SKM-1 (cell line): ENCODE measurements around the gene MYRFL.
"Not testable (repeated sequence)": the region's sequence is repeated elsewhere in the genome, so short reads cannot be mapped to it uniquely, and the experiment has no call there.

ENCODE experiments used
- DNase-seq: peaks from one replicate; lab custom pipeline; 2025; ENCODE audit not compliant: unreplicated experiment; lab: John Stamatoyannopoulos, UW

Gene MYRFL

DNA sequence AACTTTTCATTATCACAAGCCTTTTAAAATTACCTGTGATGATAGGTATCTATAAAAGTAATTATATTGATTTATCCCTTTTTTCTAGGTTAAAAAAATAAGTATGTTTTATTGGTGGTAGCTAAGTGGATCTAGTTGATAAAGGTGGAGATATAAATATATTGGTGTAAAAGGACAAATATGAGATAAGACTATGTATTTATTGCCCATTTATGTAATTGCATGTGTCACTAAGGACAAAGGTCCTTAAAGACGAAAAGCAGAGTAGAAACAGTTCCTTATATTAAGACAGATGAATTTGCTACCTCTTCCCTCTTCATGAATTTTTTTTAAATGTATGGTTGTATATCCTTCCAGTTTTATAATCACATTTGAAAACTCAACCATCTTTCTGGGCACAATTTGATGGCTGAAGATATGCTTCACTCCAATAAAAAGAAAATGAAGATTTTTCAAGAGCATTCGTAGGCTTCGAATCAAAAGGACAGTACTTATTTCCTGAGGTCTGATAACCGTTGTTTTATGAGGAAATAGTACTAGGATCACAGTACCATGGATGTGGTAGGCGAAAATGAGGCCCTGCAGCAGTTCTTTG is at the start of gene MYRFL:
TSS of gene MYRFL (plus strand) at position 262 of the 595 bp plus-strand sequence. CDS start at position 553, 291 bp downstream.
- DNase-seq: no peak

DNA sequence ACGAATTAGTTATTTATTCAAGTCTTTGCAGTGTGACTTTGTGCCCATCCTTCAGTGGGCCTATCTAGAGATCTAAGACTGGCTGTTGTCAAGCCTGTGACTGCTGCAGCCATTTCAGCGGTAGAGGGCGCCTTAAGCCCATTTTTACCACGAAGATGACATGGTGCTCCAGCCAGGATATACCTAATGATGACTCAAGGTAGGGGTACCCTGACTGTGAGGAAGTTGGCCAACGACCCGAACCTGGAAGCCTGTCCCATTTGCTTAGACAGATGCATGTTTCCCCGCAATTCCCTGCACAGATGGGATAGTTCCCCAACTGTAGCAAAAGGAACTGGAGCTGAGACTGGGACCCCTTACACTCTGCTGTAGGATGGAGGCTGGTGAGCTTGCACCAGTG is 45.1 kb upstream of the MYRFL start:
- DNase-seq: no peak

DNA sequence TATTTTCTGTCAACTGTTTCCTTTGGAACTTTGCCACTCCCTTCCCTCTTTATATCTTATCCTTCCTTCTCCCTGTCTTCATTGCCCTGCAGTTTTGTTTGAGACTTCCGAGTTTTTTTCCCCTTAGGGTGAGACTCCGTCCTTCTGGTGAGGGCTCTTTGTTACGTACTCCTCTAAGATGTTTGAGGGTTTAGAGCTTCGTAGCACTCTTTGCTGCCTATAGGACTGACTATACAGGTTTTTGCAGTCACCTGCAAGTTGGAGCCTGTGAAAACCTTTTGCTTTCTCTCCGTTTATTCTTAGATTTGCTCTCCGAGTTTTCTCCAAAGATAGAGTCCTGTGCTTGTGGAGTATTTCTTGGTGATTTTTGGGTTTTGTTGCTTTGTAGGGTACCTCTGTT is 41.7 kb upstream of the MYRFL start:
- DNase-seq: no peak

DNA sequence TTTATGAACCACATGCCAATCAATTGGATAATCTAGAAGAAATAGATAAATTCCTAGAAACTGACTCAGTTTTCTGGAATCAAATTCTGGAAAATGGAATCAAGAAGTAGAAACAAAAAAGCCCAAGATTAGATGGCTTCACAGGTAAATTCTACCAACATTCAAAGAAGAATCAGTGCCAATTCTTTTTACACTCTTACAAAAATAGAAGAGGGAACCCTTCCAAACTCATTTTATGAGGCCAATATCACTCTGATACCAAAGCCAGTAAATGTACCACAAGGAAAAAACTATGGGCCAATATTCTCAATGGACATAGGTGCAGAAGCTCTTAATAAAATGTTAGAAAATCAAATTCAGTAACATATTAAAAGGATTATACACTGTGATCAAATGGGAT is 35.7 kb upstream of the MYRFL start:
- no peak for DNase-seq

GRCh38 chr12:69792533-69792932 is 32.5 kb upstream of the MYRFL start:
- DNase-seq: no peak

DNA sequence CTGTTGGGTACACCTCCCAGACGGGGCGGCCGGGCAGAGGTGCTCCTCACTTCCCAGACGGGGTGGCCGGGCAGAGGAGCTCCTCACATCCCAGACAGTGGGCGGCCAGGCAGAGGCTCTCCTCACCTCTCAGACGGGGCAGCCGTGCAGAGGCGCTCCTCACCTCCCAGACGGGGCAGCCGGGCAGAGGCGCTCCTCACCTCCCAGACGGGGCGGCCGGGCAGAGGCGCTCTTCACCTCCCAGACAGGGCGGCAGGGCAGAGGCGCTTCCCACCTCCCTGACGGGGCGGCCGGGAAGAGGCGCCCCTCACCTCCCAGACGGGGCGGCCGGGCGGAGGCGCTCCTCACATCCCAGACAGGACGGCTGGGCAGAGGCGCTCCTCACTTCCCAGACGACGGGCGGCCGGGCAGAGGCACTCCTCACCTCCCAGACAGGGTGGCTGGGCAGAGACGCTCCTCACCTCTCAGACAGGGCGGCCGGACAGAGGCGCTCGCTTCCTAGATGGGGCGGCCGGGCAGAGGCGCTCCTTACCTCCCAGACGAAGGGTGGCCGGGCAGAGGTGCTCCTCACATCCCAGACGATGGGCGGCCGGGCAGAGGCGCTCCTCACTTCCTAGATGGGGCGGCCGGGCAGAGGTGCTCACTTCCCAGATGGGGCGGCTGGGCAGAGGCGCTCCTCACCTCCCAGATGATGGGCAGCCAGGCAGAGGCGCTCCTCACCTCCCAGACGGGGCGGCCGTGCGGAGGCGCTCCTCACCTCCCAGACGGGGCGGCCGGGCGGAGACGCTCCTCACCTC is 17.7 kb upstream of the MYRFL start:
- DNase-seq: not testable (repeated sequence)

- no peak for DNase-seq
Observed at GRCh38 chr12:69810870-69811498, 14.0 kb upstream of the MYRFL start.

GRCh38 chr12:69816082-69816481 is 8.9 kb upstream of the MYRFL start:
- DNase-seq: no peak

DNA sequence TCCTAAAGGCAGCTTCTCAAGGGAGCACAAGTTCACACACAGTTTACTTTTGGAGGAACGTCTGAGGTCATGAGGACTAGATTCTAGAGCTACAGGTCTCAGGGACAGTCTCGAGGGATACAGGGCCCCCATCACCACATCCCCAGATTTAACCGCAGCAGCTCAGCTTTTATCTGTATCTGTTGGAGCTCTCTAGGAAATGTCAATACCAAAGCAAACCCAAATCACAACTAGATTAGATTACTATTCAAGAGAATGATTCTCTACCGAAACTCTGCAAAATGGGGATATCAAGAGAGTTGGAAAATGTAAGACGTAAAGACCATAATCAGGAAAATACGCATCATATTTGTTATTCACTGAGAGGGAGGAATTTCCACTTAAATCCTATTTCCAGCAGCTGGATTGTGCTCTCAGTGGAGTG is 4.0 kb upstream of the MYRFL start:
- DNase-seq: no peak

- DNase-seq: no peak
Observed at GRCh38 chr12:69821456-69822159, 3.4 kb upstream of the MYRFL start.

- no peak for DNase-seq
Observed at GRCh38 chr12:69822201-69822860, 2.7 kb upstream of the MYRFL start.

DNA sequence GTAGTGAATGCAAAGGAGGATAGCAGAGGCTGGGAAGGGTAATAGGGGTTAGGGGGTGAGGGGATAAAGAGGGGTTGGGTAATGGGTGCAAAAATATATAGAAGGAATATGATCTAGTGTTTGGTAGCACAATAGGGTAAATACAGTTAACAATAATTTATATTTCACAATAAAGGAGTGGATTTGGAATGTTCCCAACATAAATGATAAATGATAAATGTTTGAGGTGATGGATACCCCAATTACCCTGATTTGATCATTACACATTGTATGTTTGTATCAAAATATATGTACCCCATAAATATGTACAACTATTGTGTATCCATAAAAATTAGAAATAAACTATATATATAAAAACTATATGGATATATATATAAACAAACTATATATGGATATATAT is 999 bp upstream of the MYRFL start:
- no peak for DNase-seq

- DNase-seq: no peak
Observed at GRCh38 chr12:69828897-69829296, 3.9 kb downstream of the MYRFL start.

DNA sequence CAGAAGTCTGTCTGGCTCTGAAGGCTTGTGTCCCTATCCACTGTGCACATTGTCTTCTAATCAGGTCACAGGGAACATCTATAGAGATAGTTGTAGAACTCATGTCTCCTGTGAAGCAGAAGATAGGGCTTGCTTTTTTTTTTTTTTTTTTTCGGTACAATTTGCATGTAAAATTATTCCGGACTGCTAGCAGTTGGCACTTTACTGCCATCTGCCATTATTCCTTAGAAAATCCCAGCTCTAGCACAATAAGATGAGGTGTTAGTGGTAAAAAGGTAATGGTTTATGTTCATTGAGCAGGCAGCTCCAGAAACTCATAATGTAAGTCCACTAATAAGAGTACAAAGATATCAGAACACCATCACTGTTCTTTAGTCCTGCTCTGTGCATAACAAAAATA is 8.7 kb downstream of the MYRFL start:
- no peak for DNase-seq

GRCh38 chr12:69834147-69834546 is 9.1 kb downstream of the MYRFL start:
- DNase-seq: no peak

DNA sequence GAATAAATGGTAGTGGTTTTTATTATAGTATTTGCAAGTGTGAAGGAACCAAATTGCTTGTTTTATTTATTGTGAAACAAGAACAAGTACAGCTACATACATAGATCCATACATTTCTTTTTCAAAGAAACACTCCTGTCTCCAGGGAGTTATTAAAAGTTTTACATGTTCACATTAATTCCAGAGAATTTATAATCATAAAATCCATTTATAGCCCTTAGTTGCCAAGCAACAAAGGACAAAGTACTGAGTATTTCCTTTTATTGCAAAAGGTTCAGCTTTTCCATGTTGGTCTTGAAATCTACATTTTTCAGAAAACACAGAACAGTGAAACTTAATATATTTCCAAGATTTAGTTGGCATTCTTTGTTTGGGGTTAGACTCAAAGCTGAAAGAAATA is 9.5 kb downstream of the MYRFL start:
- DNase-seq: no peak

DNA sequence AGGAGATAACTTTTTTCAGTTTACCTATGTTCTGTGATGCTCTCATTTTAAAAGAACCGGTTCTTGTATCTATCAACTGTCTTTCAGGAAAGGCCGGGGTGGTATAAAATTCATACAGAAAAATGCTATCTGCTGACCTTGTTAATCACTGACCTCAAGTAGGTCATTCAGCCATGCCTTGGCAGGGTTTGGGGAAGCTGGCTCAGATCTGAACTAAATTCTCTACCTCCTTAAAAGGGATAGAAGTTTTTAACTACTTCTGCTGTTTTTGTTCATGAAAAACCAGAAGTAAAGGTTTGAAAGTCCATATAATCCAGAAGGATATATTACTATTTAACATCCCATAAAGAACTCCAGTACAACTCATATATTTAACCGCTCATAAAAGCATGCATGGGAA is 10.1 kb downstream of the MYRFL start:
- DNase-seq: no peak

DNA sequence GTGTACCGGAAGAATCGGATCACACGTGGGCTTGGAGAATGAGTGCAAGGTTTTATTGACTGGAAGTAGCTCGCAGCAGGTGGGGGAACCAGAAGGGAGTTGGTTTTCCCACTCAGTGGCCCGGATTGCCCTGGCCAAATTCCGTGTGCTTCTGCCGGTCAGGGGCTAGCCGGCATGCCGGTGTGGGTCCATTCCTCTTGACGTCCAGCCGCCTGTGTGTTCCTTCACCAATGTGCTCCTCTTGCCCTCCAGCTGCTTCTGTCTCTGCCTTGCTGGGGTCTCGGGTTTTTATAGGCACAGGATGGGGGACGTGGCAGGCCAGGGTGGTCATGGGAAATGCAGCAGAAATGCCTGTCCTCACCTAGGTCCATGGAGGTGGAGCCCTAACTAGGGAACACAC is 11.0 kb downstream of the MYRFL start:
- DNase-seq: no peak

- DNase-seq: no peak
Observed at GRCh38 chr12:69837191-69837590, 12.2 kb downstream of the MYRFL start.

DNA sequence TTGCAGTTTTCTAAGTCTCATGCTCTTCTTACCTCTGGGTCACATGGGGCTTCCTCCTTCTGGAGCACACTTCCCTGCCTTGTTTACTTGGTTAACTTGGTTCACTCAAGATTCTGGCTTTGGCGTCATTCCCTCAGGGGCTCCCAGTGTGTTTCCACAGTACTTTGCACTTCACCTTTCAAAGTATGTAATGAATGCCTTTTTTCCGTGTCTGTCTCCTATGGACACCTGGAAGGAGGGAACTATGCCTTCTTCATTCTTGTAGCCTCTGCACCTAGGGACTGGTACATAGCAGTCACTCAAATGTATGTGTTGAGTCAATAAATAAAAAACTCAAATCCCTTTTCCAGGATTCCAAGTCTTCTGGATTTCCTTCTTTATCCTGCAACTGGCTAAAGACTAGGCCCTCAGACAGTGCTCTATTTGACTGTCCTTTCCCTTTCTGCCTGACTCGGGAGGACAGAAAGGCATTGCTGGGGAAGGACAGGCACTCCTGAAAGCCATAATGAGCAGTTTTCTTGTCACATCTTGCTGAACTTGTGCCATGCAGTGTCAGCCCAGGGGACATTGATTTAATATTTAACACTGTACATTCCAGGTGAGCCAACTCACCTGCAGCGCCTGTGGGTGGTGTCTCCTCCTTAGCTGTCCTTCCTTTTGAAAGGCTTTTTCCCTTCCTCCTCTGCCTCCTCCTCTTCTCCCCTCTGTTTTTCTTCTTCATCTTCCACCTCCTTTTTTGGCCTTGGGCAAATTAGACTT is 12.8 kb downstream of the MYRFL start:
- no peak for DNase-seq
